Putamen (tissue), 1 donor: ENCODE results near the gene TP73.

ENCODE experiments used
- DNase-seq: peaks from one replicate; pipeline ENCODE4 v3.0.0-alpha.2; 2016; ENCODE audit warnings: low spot score

Gene TP73

GRCh38 chr1:3653286-3653618 lies 936 bp downstream of the TP73 start:
- DNase-seq: no peak

GRCh38 chr1:3654549-3655281 lies 2.4 kb downstream of the TP73 start:
- no peak for DNase-seq

DNA sequence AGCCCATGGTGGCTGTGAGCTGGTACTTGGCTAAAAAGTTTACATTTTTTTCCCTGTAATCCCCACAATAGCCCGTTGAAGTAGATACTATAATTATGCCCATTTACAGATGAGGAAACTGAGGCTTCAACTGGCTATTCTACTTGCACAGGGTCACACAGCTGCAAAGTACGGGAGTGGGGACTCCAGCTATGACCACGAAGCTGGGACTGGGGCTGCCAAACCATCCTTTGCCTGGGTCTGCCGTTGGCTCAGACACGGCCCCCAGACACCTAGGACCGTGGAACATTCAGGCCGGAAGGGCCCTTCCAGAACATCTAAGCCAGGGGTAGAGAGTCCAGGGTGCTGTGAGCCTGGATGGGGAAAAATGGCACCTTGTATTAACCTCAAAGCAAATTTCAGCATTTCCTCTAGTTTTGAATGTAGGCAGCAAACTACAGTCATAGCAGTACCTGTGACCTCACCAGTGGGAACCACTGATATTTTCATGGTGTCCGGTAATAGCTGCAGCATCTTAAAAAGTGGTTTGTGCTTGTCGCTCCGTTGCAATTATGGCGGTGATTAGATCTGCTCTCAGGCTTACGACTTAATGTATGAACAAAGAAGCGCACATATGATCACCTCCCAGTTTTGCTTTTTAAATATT lies 4.3 kb downstream of the TP73 start:
- DNase-seq: no peak

DNA sequence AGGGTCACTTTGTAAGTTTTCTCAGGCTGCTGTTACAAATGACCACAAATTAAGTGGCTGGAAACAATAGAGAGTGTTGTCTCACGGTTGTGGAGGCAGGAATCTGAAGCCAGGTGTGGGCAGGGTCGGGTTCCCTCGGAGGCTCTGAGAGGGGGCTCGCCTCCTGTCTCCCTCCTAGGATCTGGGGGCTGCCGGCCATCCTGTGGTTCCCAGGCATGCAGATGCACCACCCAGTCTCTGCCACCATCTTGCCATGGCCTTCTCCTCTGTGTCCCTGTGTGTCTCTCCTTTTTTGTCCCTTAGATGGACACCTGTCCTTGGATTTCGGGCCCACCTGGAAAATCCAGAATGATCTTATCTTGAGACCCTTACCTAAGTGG lies 4.8 kb downstream of the TP73 start:
- no peak for DNase-seq

GRCh38 chr1:3657578-3658230 lies 5.4 kb downstream of the TP73 start:
- DNase-seq: no peak

DNA sequence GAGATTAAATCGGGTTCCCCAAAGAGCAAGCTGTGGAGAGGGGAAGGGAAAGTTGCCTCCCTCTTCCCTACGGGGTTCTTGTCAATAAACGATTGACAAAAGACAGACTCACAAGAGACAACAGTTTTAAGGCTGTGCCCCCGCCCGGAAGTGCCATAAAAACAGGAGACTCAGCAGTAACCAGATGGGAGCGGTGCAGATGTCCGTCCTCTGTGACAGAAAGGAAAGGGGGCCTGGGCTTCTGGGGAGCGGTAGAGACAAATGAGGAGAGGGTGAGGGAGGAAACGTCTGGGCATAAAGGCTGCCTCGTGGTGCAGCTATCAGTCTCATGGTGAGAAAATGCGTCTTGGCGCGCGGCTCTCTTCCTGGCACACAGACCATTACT lies 5.9 kb downstream of the TP73 start:
- no peak for DNase-seq

GRCh38 chr1:3659093-3659492 lies 6.8 kb downstream of the TP73 start:
- no peak for DNase-seq

DNA sequence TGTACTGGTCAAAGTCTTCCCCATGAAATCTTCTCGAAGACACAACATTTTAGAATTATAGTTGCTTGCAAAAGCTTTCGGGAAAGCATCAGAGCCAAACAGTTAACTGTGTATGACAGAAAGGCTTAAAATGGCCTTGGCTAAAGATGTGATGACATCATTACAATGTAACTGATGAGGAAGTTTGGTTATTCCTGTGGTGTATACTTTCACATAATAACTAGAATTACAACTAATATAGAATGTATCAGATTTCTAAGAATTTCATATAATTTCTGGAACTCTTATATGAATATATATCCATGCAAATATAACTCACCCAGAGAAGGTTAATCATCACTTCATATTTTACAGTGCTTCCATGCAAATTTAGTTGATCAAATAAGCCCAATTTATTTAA lies 8.4 kb downstream of the TP73 start:
- DNase-seq: no peak

DNA sequence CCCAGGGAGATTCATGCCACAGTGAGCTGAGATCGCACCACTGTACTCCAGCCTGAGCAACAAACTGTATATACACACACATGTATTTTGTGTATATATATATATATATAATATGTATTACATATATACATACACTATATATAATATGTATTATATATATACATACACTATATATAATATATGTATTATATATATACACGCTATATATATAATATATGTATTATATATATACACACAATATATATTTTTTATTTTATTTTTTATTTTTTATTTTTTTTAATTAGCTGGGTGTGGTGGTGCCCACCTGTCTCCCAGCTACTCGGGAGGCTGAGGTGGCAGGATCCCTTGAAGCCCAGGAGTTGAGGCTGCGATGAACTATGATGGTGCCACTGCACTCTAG lies 9.3 kb downstream of the TP73 start:
- no peak for DNase-seq

GRCh38 chr1:3662080-3662671 lies 9.9 kb downstream of the TP73 start:
- DNase-seq: no peak

- DNase-seq: no peak
Observed at GRCh38 chr1:3663999-3664699, 11.8 kb downstream of the TP73 start.

DNA sequence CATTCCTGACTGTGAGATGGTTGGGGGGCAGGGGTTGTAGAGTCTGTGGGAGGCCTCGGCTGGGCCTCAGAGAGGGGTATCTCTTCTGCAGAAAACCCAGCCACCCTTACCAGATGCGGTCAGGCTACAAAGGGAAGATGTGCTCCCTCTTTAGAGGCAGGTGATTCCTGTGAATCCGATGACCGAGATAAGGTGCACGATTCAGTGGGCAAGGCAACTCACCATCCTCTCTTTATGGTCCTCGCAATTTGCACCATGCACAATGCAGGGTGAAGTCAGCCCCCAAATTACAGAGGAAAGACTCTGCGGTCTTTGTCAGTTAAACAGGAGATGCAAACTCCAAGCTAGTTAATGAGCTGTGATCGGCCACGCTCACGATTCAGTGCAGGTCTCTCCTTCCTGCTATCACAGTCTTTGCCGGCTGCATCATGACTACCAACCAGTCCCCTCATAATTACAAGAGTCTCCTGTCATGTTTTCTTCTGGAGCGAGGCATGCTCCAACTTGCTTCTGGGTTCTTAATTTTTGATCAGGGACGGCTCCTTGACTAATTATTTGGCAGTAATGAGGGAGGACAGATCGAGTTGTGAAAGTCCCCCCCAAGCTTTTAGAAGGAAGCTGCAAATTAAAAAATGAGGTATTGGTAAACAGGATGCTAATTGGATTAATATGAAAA lies 12.5 kb downstream of the TP73 start:
- no peak for DNase-seq

DNA sequence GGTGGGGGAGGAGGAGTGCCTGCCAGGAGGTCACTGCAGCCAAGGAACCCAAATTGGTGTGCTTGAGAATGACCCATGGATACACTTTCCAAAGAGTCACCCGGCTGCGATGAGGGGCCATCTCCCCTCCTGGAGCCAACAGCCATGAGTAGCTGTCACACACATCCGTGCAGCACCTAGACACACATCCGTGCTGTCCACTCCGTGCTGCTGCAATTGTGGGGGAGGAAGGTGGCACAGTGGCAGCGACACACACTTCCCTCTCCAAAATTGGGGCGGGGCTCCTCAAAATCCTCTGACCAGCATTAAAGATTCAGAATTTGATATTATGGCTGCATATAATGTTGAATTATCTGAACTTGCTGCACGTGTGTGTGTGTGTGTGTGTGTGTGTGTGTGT lies 15.8 kb downstream of the TP73 start:
- DNase-seq: no peak

DNA sequence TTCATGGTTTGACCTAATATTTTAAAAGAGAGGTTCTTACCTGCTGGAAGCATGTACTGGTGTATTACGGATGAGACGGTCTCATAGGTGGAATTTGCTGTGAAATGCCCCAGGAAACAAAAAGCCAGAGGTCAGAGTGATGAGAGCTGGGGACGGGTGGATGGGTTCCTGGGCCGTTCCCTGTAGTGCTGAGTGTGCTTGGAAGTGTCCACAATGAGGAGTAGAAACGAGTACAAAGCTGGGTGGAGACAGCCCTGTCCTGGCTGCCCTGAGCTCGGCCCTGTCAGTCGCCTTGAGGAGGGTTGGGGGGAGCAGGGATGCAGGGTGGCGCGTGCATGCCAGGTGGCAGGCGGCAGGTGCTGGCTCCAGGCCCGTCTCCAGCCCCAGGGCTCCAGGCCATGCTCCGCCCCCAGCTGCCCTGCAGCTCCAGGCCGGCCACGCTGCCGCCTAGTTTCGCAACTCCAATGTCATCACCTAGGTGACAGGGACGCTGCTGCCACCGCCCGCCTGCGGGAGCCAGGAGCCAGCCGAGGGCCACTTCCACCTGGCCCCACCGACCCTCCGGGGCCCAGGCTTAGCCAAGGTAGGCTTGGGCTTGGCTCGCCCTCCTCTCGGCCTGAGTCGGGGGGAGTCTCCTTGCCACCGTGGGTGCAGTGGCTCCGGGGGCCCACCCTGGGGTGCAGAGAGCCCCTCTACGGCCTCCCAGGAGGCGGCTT lies 16.4 kb downstream of the TP73 start:
- no peak for DNase-seq

- DNase-seq: no peak
Observed at GRCh38 chr1:3669421-3669821, 17.1 kb downstream of the TP73 start.

GRCh38 chr1:3669971-3670431 lies 17.7 kb downstream of the TP73 start:
- no peak for DNase-seq

GRCh38 chr1:3670823-3671265 lies 18.5 kb downstream of the TP73 start:
- DNase-seq: no peak

GRCh38 chr1:3671371-3672180 lies 19.3 kb downstream of the TP73 start:
- DNase-seq: no peak

DNA sequence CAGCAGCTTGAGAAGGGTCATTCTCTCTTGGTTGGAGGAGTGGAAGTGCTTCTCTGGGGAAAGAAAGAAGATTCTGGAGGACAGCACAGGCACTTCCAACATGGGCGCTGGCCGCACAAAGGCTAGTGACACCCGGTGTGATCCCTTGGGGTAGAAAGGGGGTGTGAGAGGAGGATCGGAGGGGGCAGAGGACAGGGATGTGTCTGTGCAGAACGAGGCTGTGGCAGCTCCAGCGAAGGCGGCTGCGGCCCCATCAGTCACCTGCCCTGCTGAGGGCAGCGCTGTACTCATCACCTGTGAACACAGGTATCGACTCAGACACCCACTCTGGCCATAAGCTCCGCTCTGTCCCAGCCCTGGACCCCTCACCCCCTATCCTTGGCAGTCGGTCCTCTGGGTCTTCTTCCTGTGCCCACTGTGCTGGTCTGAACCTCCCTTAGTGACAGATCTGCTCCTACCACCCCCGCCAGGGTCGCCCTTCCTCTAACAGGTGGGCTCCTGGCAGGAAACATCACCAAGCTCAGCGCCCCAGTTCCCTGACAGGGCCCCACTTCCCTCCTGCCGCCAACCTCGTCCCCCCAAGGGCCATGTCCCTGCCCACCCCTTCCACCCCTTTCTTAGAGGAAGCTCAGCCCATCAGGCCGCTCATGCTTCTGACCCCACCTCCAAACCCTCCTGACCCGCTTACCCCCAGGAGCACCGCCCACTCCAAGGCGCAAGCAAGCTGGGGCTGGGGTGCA lies 20.1 kb downstream of the TP73 start:
- no peak for DNase-seq

- DNase-seq: no peak
Observed at GRCh38 chr1:3672971-3673361, 20.6 kb downstream of the TP73 start.
